ENCODE data around the gene GAB2.

DNA sequence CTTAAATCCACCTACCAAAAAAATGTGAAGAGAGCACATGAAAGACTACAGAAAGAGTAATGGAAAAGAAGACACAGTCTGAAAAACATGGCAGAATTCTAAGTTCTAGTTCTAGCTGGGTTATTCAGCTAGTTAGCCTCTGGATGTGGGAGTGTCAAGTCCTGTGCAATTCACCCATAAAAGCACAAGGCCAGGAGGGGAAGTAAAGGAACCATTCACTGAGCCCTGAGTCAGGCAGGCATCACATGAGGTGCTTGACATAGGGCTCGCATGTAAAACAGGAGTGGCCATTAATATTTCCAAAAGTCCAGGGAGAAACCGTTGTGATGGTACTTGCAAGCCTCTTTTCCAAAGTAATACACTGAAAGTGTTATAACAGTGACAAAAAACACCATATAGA lies 103.7 kb downstream of the GAB2 start:
- TF ChIP-seq, protein P1, sequence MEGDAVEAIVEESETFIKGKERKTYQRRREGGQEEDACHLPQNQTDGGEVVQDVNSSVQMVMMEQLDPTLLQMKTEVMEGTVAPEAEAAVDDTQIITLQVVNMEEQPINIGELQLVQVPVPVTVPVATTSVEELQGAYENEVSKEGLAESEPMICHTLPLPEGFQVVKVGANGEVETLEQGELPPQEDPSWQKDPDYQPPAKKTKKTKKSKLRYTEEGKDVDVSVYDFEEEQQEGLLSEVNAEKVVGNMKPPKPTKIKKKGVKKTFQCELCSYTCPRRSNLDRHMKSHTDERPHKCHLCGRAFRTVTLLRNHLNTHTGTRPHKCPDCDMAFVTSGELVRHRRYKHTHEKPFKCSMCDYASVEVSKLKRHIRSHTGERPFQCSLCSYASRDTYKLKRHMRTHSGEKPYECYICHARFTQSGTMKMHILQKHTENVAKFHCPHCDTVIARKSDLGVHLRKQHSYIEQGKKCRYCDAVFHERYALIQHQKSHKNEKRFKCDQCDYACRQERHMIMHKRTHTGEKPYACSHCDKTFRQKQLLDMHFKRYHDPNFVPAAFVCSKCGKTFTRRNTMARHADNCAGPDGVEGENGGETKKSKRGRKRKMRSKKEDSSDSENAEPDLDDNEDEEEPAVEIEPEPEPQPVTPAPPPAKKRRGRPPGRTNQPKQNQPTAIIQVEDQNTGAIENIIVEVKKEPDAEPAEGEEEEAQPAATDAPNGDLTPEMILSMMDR (IDR thresholded peaks at IDR 0.05) = no peak
- no peak for TF ChIP-seq POLR2A (IDR thresholded peaks at IDR 0.05)
